DOHH2 (cell line): ENCODE data around the gene ZNF800.

Source experiments
- CTCF ChIP-seq: fragments of 200-600 bp; sonication (generic); IDR thresholded peaks from one replicate; pipeline ENCODE4 v1.5.1; 2014; ENCODE audit warnings: antibody characterized with exemption, mild to moderate bottlenecking, low read depth, low read length; ENCODE audit not compliant: poor library complexity, severe bottlenecking
- EZH2phosphoT487 ChIP-seq: fragments of 200-600 bp; sonication (generic); IDR thresholded peaks from 2 replicates; pipeline ENCODE4 v1.6.1; 2017; ENCODE audit warnings: borderline replicate concordance, mild to moderate bottlenecking, antibody characterized with exemption, low read length, moderate library complexity, mixed read lengths

GRCh38 chr7:127322832-127323493, 69.5 kb downstream of the ZNF800 start:
- TF ChIP-seq CTCF, result no peak
- no peak for TF ChIP-seq EZH2phosphoT487
